ENCODE data around the gene IL3. TPM values are rescaled to one million over a fixed set of nuclear protein-coding genes. Genes with fewer than 3 reads are reported as not detected.

The IL3 gene
- total RNA-seq, 5 donors from 2014 or later (not counting 1 experiment from before 2014, with no cell fraction given), result not detected

GRCh38 chr5:132049093-132049492 is 11.4 kb upstream of the IL3 start:
- Mint-ChIP-seq H3K9me3 (no peaks in the 10 kb centered on the region), H3K4me3 (no peak overlapping the region), H3K4me1 (peaks cover 0 to 6% (median 2%) of the 10 kb centered on the region in 3 donors), H3K36me3 (no peaks in the 10 kb centered on the region), H3K27ac (no peak overlapping the region), H3K27me3 (peaks cover 1 to 6% of the 10 kb centered on the region in 2 donors)
- ATAC-seq (replicated peaks in 1 of 4), result no peak
- POLR2A ChIA-PET, result no interaction called here
- Histone ChIP-seq H3K27me3 (replicated peaks in 1 of 2; ENCODE audit: control insufficient read depth in 2 of 2, extremely low read depth in 1 of 2, insufficient read depth in 2 of 2, low read length in 1 of 2) (peaks cover 0 to 19% of the 10 kb centered on the region in 2 experiments), H3K27ac (ENCODE audit: low read length) (no peak overlapping the region), H3K4me3 (ENCODE audit: control insufficient read depth in 1 of 2, extremely low read depth in 1 of 2, low read length in 1 of 2) (no peak overlapping the region), H3K36me3 (ENCODE audit: control insufficient read depth in 2 of 2, extremely low read depth in 1 of 2, insufficient read depth in 1 of 2, low read length in 1 of 2) (no peaks in the 10 kb centered on the region), H3K9me3 (no peaks in the 10 kb centered on the region), H3K4me1 (ENCODE audit: control insufficient read depth in 1 of 2, extremely low read depth in 1 of 2, insufficient read depth in 2 of 2, low read length in 2 of 2) (peaks cover 0 to under 1% of the 10 kb centered on the region in 2 experiments)
- 55% methylated on average over 2 of the region's 4 CpGs for WGBS (ENCODE audit: insufficient coverage)
- DNase-seq, result peak in 1 of 35 experiments; percentile 5
- CTCF ChIA-PET, result no interaction called here

DNA sequence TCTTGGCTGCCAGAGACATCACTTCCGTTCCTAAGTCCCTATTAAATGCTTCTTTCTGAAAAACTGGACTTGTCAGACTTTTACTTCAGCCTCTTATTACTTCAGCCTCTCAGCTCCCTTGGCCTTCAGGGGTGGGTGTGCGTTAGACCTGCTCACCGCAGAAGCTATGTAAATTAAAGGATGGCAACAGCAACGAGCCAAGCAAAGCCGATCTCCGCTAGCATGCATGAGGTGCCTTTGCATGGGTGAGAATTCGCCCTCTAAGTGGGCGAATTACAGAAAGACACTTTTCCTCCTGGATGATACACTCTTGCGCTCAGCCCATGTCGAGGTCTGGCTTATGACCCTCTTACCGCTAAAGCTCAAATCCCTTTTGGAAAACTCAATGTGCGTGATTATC is 10.9 kb upstream of the IL3 start:
- WGBS (ENCODE audit: insufficient coverage), result 98% methylated on average over 8 of the region's 12 CpGs
- Histone ChIP-seq H3K4me1 (ENCODE audit: control insufficient read depth in 1 of 2, extremely low read depth in 1 of 2, insufficient read depth in 2 of 2, low read length in 2 of 2) (peaks cover 0 to 5% of the 10 kb centered on the region in 2 experiments), H3K9me3 (no peaks in the 10 kb centered on the region), H3K27ac (ENCODE audit: low read length) (no peak overlapping the region), H3K27me3 (replicated peaks in 1 of 2; ENCODE audit: control insufficient read depth in 2 of 2, extremely low read depth in 1 of 2, insufficient read depth in 2 of 2, low read length in 1 of 2) (peaks cover 0 to 17% of the 10 kb centered on the region in 2 experiments), H3K36me3 (ENCODE audit: control insufficient read depth in 2 of 2, extremely low read depth in 1 of 2, insufficient read depth in 1 of 2, low read length in 1 of 2) (no peaks in the 10 kb centered on the region), H3K4me3 (ENCODE audit: control insufficient read depth in 1 of 2, extremely low read depth in 1 of 2, low read length in 1 of 2) (no peak overlapping the region)
- Mint-ChIP-seq H3K27ac (no peak overlapping the region), H3K36me3 (no peaks in the 10 kb centered on the region), H3K9me3 (no peaks in the 10 kb centered on the region), H3K4me3 (no peak overlapping the region), H3K4me1 (peaks cover 3 to 10% (median 7%) of the 10 kb centered on the region in 3 donors), H3K27me3 (peaks cover 0 to 3% of the 10 kb centered on the region in 2 donors)
- no peak for DNase-seq
- CTCF ChIA-PET, result interaction anchor here in 1 of 2 donors (0.7 kb wide), 1 partner anchor 11 kb away, joined by 3 read pairs; the partner anchor contains the start of gene IL3
- POLR2A ChIA-PET, result no interaction called here
- no peak for ATAC-seq (replicated peaks in 1 of 4)

GRCh38 chr5:132050136-132050535 is 10.3 kb upstream of the IL3 start:
- H3K4me1 Mint-ChIP-seq, result peaks cover 9 to 12% (median 11%) of the 10 kb centered on the region in 3 donors

DNA sequence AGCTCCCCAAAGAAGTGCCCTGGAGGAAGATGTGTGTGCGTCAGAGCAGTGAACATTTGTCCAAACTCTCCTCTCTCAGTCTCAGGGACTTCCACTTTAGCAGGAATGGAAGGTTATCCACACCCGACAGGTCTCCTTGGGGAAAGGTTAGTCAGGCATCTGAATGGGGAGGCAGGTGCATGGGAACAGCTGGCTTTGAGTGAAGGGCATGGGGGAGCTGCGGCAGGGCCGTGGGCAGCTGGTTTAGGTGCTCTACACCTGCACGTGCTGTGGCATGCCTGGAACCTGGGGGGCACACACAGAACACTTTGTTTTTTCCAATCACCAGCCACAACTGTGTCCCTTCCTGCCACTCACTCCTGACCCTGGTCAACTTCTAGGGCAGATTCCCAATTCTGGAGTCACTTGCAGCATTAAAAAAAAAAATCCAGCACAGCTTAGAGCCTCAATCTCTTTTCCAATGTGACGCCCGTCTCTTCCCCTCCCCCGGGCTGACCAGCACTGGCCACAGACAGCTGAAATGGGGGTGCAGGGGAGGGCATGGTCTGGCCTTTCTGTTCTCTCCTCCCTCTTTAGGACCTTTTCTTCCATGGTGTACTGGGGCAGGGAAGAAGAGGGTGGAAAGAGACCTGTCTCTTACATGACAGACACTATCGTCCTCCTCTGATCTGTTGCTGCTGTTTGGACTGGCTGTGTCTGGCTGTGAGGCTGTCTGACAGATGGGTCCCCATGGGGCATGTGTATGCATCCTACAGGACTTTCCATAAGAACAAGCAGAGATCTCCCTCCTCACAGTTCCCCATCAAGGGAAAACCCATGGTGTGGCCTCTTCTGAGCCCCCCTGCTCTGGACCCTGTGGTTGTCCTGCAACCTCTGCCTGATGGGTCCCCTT is 9.5 kb upstream of the IL3 start:
- whole genome bisulfite sequencing (ENCODE audit: insufficient coverage), result 72% methylated on average over 3 of the region's 9 CpGs
- Histone ChIP-seq H3K4me3 (ENCODE audit: control insufficient read depth in 1 of 2, extremely low read depth in 1 of 2, low read length in 1 of 2) (no peak overlapping the region), H3K9me3 (no peaks in the 10 kb centered on the region), H3K4me1 (ENCODE audit: control insufficient read depth in 1 of 2, extremely low read depth in 1 of 2, insufficient read depth in 2 of 2, low read length in 2 of 2) (peaks cover 0 to 17% of the 10 kb centered on the region in 2 experiments), H3K36me3 (ENCODE audit: control insufficient read depth in 2 of 2, extremely low read depth in 1 of 2, insufficient read depth in 1 of 2, low read length in 1 of 2) (no peaks in the 10 kb centered on the region), H3K27ac (ENCODE audit: low read length) (no peak overlapping the region), H3K27me3 (replicated peaks in 1 of 2; ENCODE audit: control insufficient read depth in 2 of 2, extremely low read depth in 1 of 2, insufficient read depth in 2 of 2, low read length in 1 of 2) (peaks cover 0 to 17% of the 10 kb centered on the region in 2 experiments)
- Mint-ChIP-seq H3K27ac (no peak overlapping the region), H3K27me3 (peaks cover 0 to 3% of the 10 kb centered on the region in 2 donors), H3K36me3 (no peaks in the 10 kb centered on the region), H3K4me1 (peaks cover 16 to 20% (median 17%) of the 10 kb centered on the region in 3 donors), H3K9me3 (no peaks in the 10 kb centered on the region), H3K4me3 (no peak overlapping the region)
- DNase-seq (peak in 2 of 35 experiments; percentile 3 to 9), ATAC-seq (replicated peaks in 1 of 4) (no peak)
- CTCF ChIA-PET, result interaction anchor here in 1 of 2 donors (0.5 kb wide), 1 partner anchor 521 kb away, joined by 4 read pairs; no protein-coding TSS in a partner anchor
- POLR2A ChIA-PET, result no interaction called here

More at GRCh38 chr5:132050136-132050535, 10.3 kb upstream of the IL3 start:
- CTCF ChIA-PET, result interaction anchor here in 1 of 2 donors (0.7 kb wide), 1 partner anchor 11 kb away, joined by 3 read pairs; the partner anchor contains the start of gene IL3
- Histone ChIP-seq H3K4me3 (ENCODE audit: control insufficient read depth in 1 of 2, extremely low read depth in 1 of 2, low read length in 1 of 2) (no peak overlapping the region), H3K27me3 (replicated peaks in 1 of 2; ENCODE audit: control insufficient read depth in 2 of 2, extremely low read depth in 1 of 2, insufficient read depth in 2 of 2, low read length in 1 of 2) (peaks cover 0 to 17% of the 10 kb centered on the region in 2 experiments), H3K9me3 (no peaks in the 10 kb centered on the region), H3K27ac (ENCODE audit: low read length) (no peak overlapping the region), H3K4me1 (ENCODE audit: control insufficient read depth in 1 of 2, extremely low read depth in 1 of 2, insufficient read depth in 2 of 2, low read length in 2 of 2) (peaks cover 0 to 10% of the 10 kb centered on the region in 2 experiments), H3K36me3 (ENCODE audit: control insufficient read depth in 2 of 2, extremely low read depth in 1 of 2, insufficient read depth in 1 of 2, low read length in 1 of 2) (no peaks in the 10 kb centered on the region)
- no peak overlapping the region for H3K4me3 Mint-ChIP-seq
- no peaks in the 10 kb centered on the region for H3K9me3 Mint-ChIP-seq
- DNase-seq, result peak in 2 of 35 experiments; percentile 3 to 7
- no peak for ATAC-seq (replicated peaks in 1 of 4)
- POLR2A ChIA-PET, result no interaction called here
- peaks cover 0 to 3% of the 10 kb centered on the region in 2 donors for H3K27me3 Mint-ChIP-seq
- no peak overlapping the region for H3K27ac Mint-ChIP-seq
- no peaks in the 10 kb centered on the region for H3K36me3 Mint-ChIP-seq
- 50% methylated on average over 5 of the region's 5 CpGs for WGBS (ENCODE audit: insufficient coverage)

- no peak overlapping the region for H3K27ac Mint-ChIP-seq
- Histone ChIP-seq H3K27me3 (replicated peaks in 1 of 2; ENCODE audit: control insufficient read depth in 2 of 2, extremely low read depth in 1 of 2, insufficient read depth in 2 of 2, low read length in 1 of 2) (peaks cover 0 to 17% of the 10 kb centered on the region in 2 experiments), H3K4me1 (ENCODE audit: control insufficient read depth in 1 of 2, extremely low read depth in 1 of 2, insufficient read depth in 2 of 2, low read length in 2 of 2) (peaks cover 0 to 34% of the 10 kb centered on the region in 2 experiments), H3K36me3 (ENCODE audit: control insufficient read depth in 2 of 2, extremely low read depth in 1 of 2, insufficient read depth in 1 of 2, low read length in 1 of 2) (no peaks in the 10 kb centered on the region), H3K4me3 (ENCODE audit: control insufficient read depth in 1 of 2, extremely low read depth in 1 of 2, low read length in 1 of 2) (no peak overlapping the region), H3K27ac (ENCODE audit: low read length) (no peak overlapping the region), H3K9me3 (no peaks in the 10 kb centered on the region)
- no peak overlapping the region for H3K4me3 Mint-ChIP-seq
- peaks cover 32 to 36% (median 32%) of the 10 kb centered on the region in 3 donors for H3K4me1 Mint-ChIP-seq
- peaks cover 0 to 3% of the 10 kb centered on the region in 2 donors for H3K27me3 Mint-ChIP-seq
- DNase-seq (peak in 1 of 35 experiments; percentile 10), ATAC-seq (replicated peaks in 1 of 4) (no peak)
- CTCF ChIA-PET, result no interaction called here
- no peaks in the 10 kb centered on the region for H3K36me3 Mint-ChIP-seq
- no peaks in the 10 kb centered on the region for H3K9me3 Mint-ChIP-seq
- WGBS (ENCODE audit: insufficient coverage), result 81% methylated on average over 9 of the region's 10 CpGs
- POLR2A ChIA-PET, result interaction anchor here (0.6 to 0.7 kb wide), 2 partner anchors 144 to 500 kb away, joined by 3 read pairs; no protein-coding TSS in a partner anchor
Observed at GRCh38 chr5:132052520-132052919, 7.9 kb upstream of the IL3 start.

- Histone ChIP-seq H3K9me3 (no peaks in the 10 kb centered on the region), H3K36me3 (ENCODE audit: control insufficient read depth in 2 of 2, extremely low read depth in 1 of 2, insufficient read depth in 1 of 2, low read length in 1 of 2) (no peaks in the 10 kb centered on the region), H3K27ac (ENCODE audit: low read length) (no peak overlapping the region), H3K27me3 (replicated peaks in 1 of 2; ENCODE audit: control insufficient read depth in 2 of 2, extremely low read depth in 1 of 2, insufficient read depth in 2 of 2, low read length in 1 of 2) (peaks cover 0 to 17% of the 10 kb centered on the region in 2 experiments), H3K4me1 (ENCODE audit: control insufficient read depth in 1 of 2, extremely low read depth in 1 of 2, insufficient read depth in 2 of 2, low read length in 2 of 2) (peaks cover 0 to 37% of the 10 kb centered on the region in 2 experiments), H3K4me3 (ENCODE audit: control insufficient read depth in 1 of 2, extremely low read depth in 1 of 2, low read length in 1 of 2) (no peak overlapping the region)
- Mint-ChIP-seq H3K27ac (no peak overlapping the region), H3K4me1 (peaks cover 37 to 41% (median 39%) of the 10 kb centered on the region in 3 donors), H3K36me3 (no peaks in the 10 kb centered on the region), H3K27me3 (peaks cover 0 to 3% of the 10 kb centered on the region in 2 donors), H3K4me3 (no peak overlapping the region), H3K9me3 (no peaks in the 10 kb centered on the region)
- DNase-seq (peak in 2 of 35 experiments; percentile 3 to 5), ATAC-seq (replicated peaks in 1 of 4) (no peak)
- ChIA-PET POLR2A (interaction anchor here (0.6 to 0.7 kb wide), 2 partner anchors 145 to 501 kb away, joined by 3 read pairs; no protein-coding TSS in a partner anchor), CTCF (no interaction called here)
- WGBS (ENCODE audit: insufficient coverage), result 33% methylated on average over 1 of the region's 4 CpGs
Observed at GRCh38 chr5:132053483-132053882, 7.0 kb upstream of the IL3 start.

Data from T-cell (primary cell).